Calu3 (cell line): ENCODE results near the gene RACGAP1. TPM values are rescaled to one million over a fixed set of nuclear protein-coding genes. Genes with fewer than 3 reads are reported as not detected.

Experiments
- BruUV-seq: library from RNA; stranded (reverse); fragments of 400-500 nt; replicated peaks from 2 replicates; lab custom pipeline; 2021; lab: Mats Ljungman, UMichigan
- CTCF ChIA-PET: fragments of 300-600 bp; sonication (Branson Sonifier 250); formaldehyde crosslinking; loops from one replicate; lab custom pipeline; 2022; ENCODE audit warnings: antibody characterized with exemption; lab: Charles Lee
- DNase-seq: peaks from one replicate; pipeline ENCODE4 v3.0.0; 2022
- H3K27ac Mint-ChIP-seq: one replicate; pipeline ENCODE4 v1.8.0; 2022; ENCODE audit warnings: mixed read lengths; ENCODE audit not compliant: unreplicated experiment
- H3K27me3 Mint-ChIP-seq: one replicate; pipeline ENCODE4 v1.8.0; 2022; ENCODE audit warnings: mixed read lengths; ENCODE audit not compliant: unreplicated experiment
- H3K36me3 Mint-ChIP-seq: one replicate; pipeline ENCODE4 v1.8.0; 2022; ENCODE audit warnings: mild to moderate bottlenecking, moderate library complexity, mixed read lengths; ENCODE audit not compliant: insufficient read depth, unreplicated experiment
- H3K4me1 Mint-ChIP-seq: one replicate; pipeline ENCODE4 v1.8.0; 2022; ENCODE audit warnings: mild to moderate bottlenecking, low read depth, mixed read lengths; ENCODE audit not compliant: unreplicated experiment
- H3K4me3 Mint-ChIP-seq: one replicate; pipeline ENCODE4 v1.8.0; 2022; ENCODE audit warnings: mild to moderate bottlenecking, low read depth, moderate library complexity, mixed read lengths; ENCODE audit not compliant: unreplicated experiment
- H3K9me3 Mint-ChIP-seq: one replicate; pipeline ENCODE4 v1.8.0; 2022; ENCODE audit warnings: low read depth, mixed read lengths; ENCODE audit not compliant: unreplicated experiment
- intact Hi-C: fragments of 100-400 bp; cut with micrococcal nuclease; formaldehyde crosslinking; loops from one replicate; pipeline ENCODE4 v1.10.0; 2022; ENCODE audit not compliant: unreplicated experiment
- total RNA-seq: library from RNA; stranded (reverse); gene quantifications from 2 replicates; pipeline ENCODE4 v1.2.3, GENCODE V29; 2022
- TF ChIP-seq, protein P1 (sequence below): fragments of 200-600 bp; IDR thresholded peaks from one replicate; pipeline ENCODE4 v1.8.0; 2022; ENCODE audit warnings: antibody characterized with exemption; ENCODE audit not compliant: unreplicated experiment

The RACGAP1 gene
- total RNA-seq, 1 experiment from 2014 or later: 62.0 TPM

DNA sequence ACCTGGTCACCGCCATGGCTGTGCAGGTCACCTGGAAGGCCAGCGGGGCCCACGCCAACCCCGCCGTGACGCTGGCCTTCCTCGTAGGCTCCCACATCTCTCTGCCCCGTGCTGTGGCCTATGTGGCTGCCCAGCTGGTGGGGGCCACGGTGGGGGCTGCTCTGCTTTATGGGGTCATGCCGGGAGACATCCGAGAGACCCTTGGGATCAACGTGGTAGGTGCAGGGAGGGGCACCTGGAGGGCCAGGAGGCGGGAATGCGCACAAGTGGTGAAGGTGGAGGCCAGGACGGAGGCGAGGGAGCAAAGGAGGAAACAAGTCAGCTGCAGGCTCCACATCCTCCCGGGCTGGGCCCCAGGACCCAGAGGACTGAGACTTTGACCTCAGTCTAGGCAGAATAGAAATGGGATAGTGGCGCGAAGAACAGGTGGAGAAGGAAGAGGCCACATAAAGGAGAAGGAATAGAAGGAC, 51.9 kb downstream of the RACGAP1 start:
- H3K4me3 Mint-ChIP-seq: no peak overlapping the region
- DNase-seq: no peak
- intact Hi-C loops: no loop called here
- TF ChIP-seq, protein P1, sequence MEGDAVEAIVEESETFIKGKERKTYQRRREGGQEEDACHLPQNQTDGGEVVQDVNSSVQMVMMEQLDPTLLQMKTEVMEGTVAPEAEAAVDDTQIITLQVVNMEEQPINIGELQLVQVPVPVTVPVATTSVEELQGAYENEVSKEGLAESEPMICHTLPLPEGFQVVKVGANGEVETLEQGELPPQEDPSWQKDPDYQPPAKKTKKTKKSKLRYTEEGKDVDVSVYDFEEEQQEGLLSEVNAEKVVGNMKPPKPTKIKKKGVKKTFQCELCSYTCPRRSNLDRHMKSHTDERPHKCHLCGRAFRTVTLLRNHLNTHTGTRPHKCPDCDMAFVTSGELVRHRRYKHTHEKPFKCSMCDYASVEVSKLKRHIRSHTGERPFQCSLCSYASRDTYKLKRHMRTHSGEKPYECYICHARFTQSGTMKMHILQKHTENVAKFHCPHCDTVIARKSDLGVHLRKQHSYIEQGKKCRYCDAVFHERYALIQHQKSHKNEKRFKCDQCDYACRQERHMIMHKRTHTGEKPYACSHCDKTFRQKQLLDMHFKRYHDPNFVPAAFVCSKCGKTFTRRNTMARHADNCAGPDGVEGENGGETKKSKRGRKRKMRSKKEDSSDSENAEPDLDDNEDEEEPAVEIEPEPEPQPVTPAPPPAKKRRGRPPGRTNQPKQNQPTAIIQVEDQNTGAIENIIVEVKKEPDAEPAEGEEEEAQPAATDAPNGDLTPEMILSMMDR: no peak
- CTCF ChIA-PET: no interaction called here
- H3K36me3 Mint-ChIP-seq: no peaks in the 10 kb centered on the region
- no TSS peak for BruUV-seq
- no peaks in the 10 kb centered on the region for H3K4me1 Mint-ChIP-seq
- no peak overlapping the region for H3K27ac Mint-ChIP-seq
- no peaks in the 10 kb centered on the region for H3K27me3 Mint-ChIP-seq
- no peaks in the 10 kb centered on the region for H3K9me3 Mint-ChIP-seq

DNA sequence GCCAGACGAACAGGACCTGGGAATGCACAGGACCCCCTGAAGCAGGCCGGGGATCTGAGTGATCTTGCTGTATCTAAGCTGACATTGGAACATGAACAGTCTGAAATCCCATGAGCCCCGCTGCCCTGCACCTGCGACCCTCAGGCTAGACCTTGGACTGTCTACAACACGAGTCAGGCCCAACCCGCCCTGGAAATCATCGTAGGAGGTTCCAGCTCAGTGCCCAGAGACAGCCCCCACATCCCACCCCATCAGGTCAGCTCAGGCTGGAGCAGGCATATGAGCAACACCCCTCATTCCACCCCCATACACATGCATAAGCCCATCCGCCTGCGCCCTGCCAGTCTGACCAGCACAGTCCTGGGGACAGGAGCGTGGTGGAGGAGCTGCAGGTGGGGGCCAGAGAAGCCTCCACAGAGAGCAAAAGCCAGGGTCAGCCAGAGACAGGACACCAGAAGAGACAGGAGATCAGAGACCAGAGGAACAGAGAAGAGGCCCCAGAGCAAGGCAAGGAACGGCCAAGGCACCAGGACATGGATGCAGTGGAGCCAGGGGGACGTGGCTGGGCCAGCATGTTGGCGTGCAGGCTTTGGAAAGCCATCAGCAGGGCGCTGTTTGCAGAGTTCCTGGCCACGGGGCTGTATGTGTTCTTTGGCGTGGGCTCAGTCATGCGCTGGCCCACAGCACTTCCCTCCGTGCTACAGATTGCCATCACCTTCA, 52.5 kb downstream of the RACGAP1 start, which contains the start of gene AQP6:
Gene AQP6, plus strand, starts transcription at position 307 of the 720 bp plus-strand sequence. Its CDS starts 227 bp downstream, at position 534.
- Mint-ChIP-seq H3K27me3 (no peaks in the 10 kb centered on the region), H3K4me1 (no peaks in the 10 kb centered on the region), H3K9me3 (no peaks in the 10 kb centered on the region), H3K4me3 (no peak within 1 kb of the TSS), H3K27ac (no peak within 1 kb of the TSS), H3K36me3 (no peaks in the 10 kb centered on the region)
- BruUV-seq: no TSS peak
- no peak for DNase-seq
- intact Hi-C loops: no loop called here
- CTCF ChIA-PET: no interaction called here
- TF ChIP-seq, protein P1: no peak

DNA sequence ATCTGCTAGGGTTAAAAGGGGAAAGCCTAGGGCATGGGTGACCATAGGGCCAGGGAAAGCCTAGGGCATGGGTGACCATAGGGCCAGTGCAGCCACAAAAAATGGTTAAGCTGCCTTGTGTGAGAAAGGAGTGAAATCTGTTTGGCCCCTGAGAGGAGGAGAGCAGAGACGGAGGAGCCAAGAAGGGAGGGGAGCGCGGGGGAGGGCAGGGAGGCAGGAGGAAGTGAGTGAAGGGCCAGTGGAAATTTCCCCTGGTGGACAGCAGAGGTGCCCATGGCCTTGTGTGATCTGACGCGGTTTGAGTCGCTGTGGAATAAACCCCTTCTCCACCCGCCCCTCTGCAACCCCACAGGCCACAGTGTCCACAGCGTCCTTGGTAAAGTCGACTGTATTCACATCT, 53.2 kb downstream of the RACGAP1 start:
- Mint-ChIP-seq H3K27me3 (no peaks in the 10 kb centered on the region), H3K9me3 (no peaks in the 10 kb centered on the region), H3K36me3 (no peaks in the 10 kb centered on the region), H3K4me1 (no peaks in the 10 kb centered on the region), H3K27ac (no peak overlapping the region), H3K4me3 (no peak overlapping the region)
- CTCF ChIA-PET: interaction anchor here (0.7 kb wide), 1 partner anchor 486 kb away, joined by 3 read pairs; no protein-coding TSS in a partner anchor
- DNase-seq: no peak
- no TSS peak for BruUV-seq
- intact Hi-C loops: no loop called here
- TF ChIP-seq, protein P1: no peak

DNA sequence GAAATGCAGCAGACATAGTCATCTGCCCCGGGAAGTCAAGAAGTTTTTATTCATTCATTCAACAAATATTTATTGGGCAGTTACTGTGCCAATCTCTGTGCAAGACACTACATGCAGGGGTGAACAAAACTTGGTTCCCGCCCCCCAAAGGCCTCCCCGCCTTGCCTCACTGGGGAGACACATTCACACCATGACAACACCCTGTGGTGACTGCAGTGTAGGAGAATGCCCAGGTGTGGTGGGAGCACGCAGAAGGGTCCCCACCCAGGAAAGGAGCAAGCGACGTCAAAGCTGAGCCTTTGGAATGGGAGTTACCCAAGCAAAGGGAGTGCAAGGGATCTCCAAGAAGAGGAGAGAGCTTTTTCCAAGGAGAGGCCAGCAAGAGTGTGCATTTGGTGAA, 54.2 kb downstream of the RACGAP1 start:
- intact Hi-C loops: no loop called here
- BruUV-seq: no TSS peak
- Mint-ChIP-seq H3K4me1 (no peaks in the 10 kb centered on the region), H3K36me3 (no peaks in the 10 kb centered on the region), H3K27me3 (no peaks in the 10 kb centered on the region), H3K27ac (no peak overlapping the region), H3K4me3 (no peak overlapping the region), H3K9me3 (no peaks in the 10 kb centered on the region)
- CTCF ChIA-PET: no interaction called here
- TF ChIP-seq, protein P1: no peak
- no peak for DNase-seq
